Measurements from ENCODE around the gene PPP1R2B. TPM values are rescaled to one million over a fixed set of nuclear protein-coding genes. Genes with fewer than 3 reads are reported as not detected.

PPP1R2B gene
- not detected for total RNA-seq
- long read RNA-seq = 0 reads

DNA sequence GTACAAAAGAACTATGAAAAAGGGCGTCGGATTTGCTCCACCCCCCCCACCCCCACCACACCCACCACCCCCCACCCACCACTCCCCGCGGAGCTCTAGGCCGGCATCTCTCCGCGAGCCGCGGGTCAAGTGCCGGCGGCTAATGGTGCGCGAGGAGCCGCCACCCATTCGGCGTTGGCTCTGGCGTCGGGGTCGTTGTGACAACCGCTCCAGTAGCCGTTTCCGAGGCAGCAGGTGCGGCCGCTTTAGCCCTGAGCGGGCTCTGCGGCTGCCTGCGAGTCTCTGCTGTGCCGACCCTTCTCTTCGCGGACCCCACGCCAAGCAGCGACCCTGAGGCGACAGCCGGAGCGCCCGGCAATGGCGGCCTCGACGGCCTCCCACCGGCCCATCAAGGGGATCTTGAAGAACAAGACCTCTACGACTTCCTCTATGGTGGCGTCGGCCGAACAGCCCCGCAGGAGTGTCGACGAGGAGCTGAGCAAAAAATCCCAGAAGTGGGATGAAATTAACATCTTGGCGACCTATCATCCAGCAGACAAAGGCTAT is at the start of gene PPP1R2B:
Gene PPP1R2B, plus strand, starts transcription at position 90 of the 546 bp plus-strand sequence. Its CDS starts 268 bp downstream, at position 358.
- Histone ChIP-seq H3K4me1 (no peaks in the 10 kb centered on the region), H3K27me3 (ENCODE audit: low read depth) (no peaks in the 10 kb centered on the region), H3K27ac (no peak within 1 kb of the TSS), H3K36me3 (no peaks in the 10 kb centered on the region), H3K9me3 (peaks cover 11% of the 10 kb centered on the region), H3K4me3 (no peak within 1 kb of the TSS)
- TF ChIP-seq, protein P1, sequence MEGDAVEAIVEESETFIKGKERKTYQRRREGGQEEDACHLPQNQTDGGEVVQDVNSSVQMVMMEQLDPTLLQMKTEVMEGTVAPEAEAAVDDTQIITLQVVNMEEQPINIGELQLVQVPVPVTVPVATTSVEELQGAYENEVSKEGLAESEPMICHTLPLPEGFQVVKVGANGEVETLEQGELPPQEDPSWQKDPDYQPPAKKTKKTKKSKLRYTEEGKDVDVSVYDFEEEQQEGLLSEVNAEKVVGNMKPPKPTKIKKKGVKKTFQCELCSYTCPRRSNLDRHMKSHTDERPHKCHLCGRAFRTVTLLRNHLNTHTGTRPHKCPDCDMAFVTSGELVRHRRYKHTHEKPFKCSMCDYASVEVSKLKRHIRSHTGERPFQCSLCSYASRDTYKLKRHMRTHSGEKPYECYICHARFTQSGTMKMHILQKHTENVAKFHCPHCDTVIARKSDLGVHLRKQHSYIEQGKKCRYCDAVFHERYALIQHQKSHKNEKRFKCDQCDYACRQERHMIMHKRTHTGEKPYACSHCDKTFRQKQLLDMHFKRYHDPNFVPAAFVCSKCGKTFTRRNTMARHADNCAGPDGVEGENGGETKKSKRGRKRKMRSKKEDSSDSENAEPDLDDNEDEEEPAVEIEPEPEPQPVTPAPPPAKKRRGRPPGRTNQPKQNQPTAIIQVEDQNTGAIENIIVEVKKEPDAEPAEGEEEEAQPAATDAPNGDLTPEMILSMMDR (IDR thresholded peaks at IDR 0.05) = no peak
- ATAC-seq (no peak), DNase-seq (no peak)
- intact Hi-C loops (cut with DNase I) = no loop called here

DNA sequence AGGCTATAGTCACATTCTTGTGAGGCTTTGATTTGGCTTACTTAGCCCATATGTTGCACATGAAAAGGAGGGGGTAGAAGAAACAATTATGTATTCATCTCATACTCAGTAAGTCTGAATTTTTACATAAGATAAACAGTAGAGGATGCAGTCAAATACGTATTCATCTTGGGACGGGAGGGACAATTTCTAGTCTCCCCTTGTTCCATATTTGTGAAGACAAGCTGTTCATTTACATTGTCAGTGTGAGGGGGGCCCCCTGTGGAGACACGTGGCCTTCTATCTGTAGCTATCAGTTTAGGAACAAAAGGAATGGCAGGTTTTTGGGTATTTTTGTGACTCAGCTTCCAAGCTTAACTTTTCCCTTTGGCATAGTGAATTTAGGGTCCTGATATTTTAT is 49.2 kb upstream of the PPP1R2B start:
- no peaks in the 10 kb centered on the region for H3K9me3 ChIP-seq
- ATAC-seq = no peak
- TF ChIP-seq, protein P1 (IDR thresholded peaks at IDR 0.05) = no peak
- no peaks in the 10 kb centered on the region for H3K27me3 ChIP-seq (ENCODE audit: low read depth)
- H3K36me3 ChIP-seq = no peaks in the 10 kb centered on the region
- no peak for DNase-seq
- intact Hi-C loops (cut with DNase I) = no loop called here
- H3K4me1 ChIP-seq = no peaks in the 10 kb centered on the region
- H3K27ac ChIP-seq = no peak overlapping the region
- no peak overlapping the region for H3K4me3 ChIP-seq

DNA sequence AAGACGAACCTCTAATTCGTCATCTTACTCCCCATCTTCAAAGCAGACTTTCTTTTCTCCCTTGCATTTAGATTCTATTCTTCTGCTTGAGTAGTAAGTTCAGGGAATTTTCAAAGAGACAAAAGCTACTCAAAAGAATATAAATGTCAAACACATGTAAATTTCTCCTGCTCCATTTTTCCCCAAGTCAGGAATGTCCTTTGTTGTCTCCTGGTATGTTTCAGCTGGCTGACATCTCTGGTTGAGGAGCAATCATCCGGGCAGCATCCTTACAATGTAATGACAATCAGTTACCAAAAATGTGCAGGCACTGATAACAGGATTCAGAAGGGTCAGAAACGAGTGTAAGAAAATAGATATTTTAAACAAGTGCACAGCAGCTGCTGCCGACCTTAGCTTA is 47.6 kb upstream of the PPP1R2B start:
- Histone ChIP-seq H3K27me3 (ENCODE audit: low read depth) (no peaks in the 10 kb centered on the region), H3K9me3 (no peaks in the 10 kb centered on the region), H3K4me3 (no peak overlapping the region), H3K27ac (no peak overlapping the region), H3K36me3 (no peaks in the 10 kb centered on the region), H3K4me1 (no peaks in the 10 kb centered on the region)
- DNase-seq = no peak
- no peak for ATAC-seq
- TF ChIP-seq, protein P1 (IDR thresholded peaks at IDR 0.05) = no peak
- intact Hi-C loops (cut with DNase I) = no loop called here

DNA sequence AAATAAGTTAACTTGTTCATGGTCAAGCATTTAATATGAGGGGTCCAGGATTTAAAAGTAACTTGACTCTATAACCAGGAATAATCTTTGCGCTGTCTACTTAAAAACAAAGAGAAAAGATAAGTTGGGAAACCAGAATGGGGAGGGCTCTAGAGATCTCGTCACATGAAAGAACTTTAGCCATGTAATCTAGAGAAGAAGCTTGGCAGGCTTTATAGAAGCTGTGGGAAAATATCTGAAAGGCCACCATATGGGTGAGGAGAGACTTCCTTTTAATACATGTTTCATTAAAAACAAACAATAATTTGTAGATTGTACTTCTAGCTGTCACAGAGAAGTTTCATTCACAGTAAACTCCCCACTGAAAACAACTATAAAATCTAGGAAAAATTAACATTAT is 46.7 kb upstream of the PPP1R2B start:
- Histone ChIP-seq H3K36me3 (no peaks in the 10 kb centered on the region), H3K27me3 (ENCODE audit: low read depth) (no peaks in the 10 kb centered on the region), H3K4me3 (no peak overlapping the region), H3K9me3 (no peaks in the 10 kb centered on the region), H3K27ac (no peak overlapping the region), H3K4me1 (no peaks in the 10 kb centered on the region)
- DNase-seq (no peak), ATAC-seq (no peak)
- TF ChIP-seq, protein P1 (IDR thresholded peaks at IDR 0.05) = no peak
- intact Hi-C loops (cut with DNase I) = no loop called here

DNA sequence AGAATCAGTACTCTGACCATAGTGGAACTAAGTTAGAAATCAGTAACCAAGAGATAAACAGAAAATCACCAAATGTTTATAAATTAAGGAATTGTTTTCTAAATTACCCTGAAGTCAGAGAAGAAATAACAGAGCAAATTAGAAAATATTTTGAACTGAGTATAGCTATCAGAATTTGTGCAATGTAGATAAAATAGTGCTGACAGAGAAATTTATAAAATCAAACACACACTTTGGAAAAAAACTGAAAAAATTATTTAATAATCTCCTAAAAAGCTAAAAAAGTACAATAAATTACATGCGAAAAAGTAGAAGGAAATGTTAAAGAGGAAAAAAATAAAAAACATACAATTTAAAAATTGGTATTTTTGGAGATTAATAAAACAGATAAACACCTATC is 37.1 kb upstream of the PPP1R2B start:
- intact Hi-C loops (cut with DNase I) = no loop called here
- Histone ChIP-seq H3K36me3 (no peaks in the 10 kb centered on the region), H3K4me3 (no peak overlapping the region), H3K9me3 (no peaks in the 10 kb centered on the region), H3K27ac (no peak overlapping the region), H3K27me3 (ENCODE audit: low read depth) (no peaks in the 10 kb centered on the region), H3K4me1 (no peaks in the 10 kb centered on the region)
- DNase-seq (no peak), ATAC-seq (no peak)
- TF ChIP-seq, protein P1 (IDR thresholded peaks at IDR 0.05) = no peak
